H1 (cell line): ENCODE results near the gene PTPRE. TPM values are rescaled to one million over a fixed set of nuclear protein-coding genes. Genes with fewer than 3 reads are reported as not detected.

Experiments used
- CTCF ChIA-PET: fragments of 300-600 bp; sonication (Branson Sonifier 250); formaldehyde crosslinking; loops from one replicate; lab custom pipeline; 2021; ENCODE audit not compliant: partially characterized antibody; lab: Charles Lee
- POLR2A ChIA-PET: fragments of 300-600 bp; sonication (Branson Sonifier 250); formaldehyde crosslinking; loops from one replicate; lab custom pipeline; 2021; ENCODE audit warnings: inconsistent platforms; ENCODE audit not compliant: partially characterized antibody; lab: Charles Lee
- DNase-seq, 2 experiments: peaks; one replicate each; pipeline versions ENCODE4 v3.0.0 to v3.0.0-alpha.2; 2010 to 2022; ENCODE audit warnings: low spot score in 2 of 2, low read depth in 1 of 2, mixed read lengths in 1 of 2
- FAIRE-seq: peaks from 2 replicates; lab custom pipeline; 2011; peaks lifted over from hg19 to GRCh38; lab: Jason Lieb, UNC
- H2AFZ ChIP-seq: 2 replicates; pipeline ENCODE4 v1.8.1; 2012; ENCODE audit warnings: low read length, inconsistent platforms
- H2AK5ac ChIP-seq: 2 replicates; pipeline ENCODE4 v1.6.1; 2013; ENCODE audit warnings: low read depth, low read length
- H2BK120ac ChIP-seq: replicated peaks from 2 replicates; pipeline ENCODE3; 2013; ENCODE audit warnings: low read depth, low read length, inconsistent platforms
- H2BK12ac ChIP-seq: 2 replicates; pipeline ENCODE4 v1.6.1; 2013; ENCODE audit warnings: low read depth, low read length
- H2BK15ac ChIP-seq: 2 replicates; pipeline ENCODE4 v1.6.1; 2013; ENCODE audit warnings: low read length
- H2BK20ac ChIP-seq: 2 replicates; pipeline ENCODE4 v1.6.1; 2013; ENCODE audit warnings: low read length
- H2BK5ac ChIP-seq: 2 replicates; pipeline ENCODE4 v1.6.1; 2013; ENCODE audit warnings: low read depth, low read length
- H3K14ac ChIP-seq: 2 replicates; pipeline ENCODE4 v1.6.1; 2013; ENCODE audit warnings: inconsistent platforms; ENCODE audit not compliant: insufficient read length
- H3K18ac ChIP-seq: 2 replicates; pipeline ENCODE4 v1.6.1; 2013; ENCODE audit warnings: low read length; ENCODE audit errors: extremely low read depth
- H3K23ac ChIP-seq: 2 replicates; pipeline ENCODE4 v1.6.1; 2013; ENCODE audit warnings: inconsistent platforms; ENCODE audit not compliant: insufficient read length
- H3K23me2 ChIP-seq: 2 replicates; pipeline ENCODE4 v1.6.1; 2013; ENCODE audit warnings: low read depth, low read length
- H3K27ac ChIP-seq: 2 replicates; pipeline ENCODE4 v1.6.1; 2011; ENCODE audit warnings: low read depth, low read length, inconsistent platforms
- H3K27me3 ChIP-seq, 4 experiments: replicated peaks in 1 of 4; 1 replicate in 1 of 4; 2 replicates in 3 of 4; pipeline versions ENCODE4 v1.6.1 to v1.8.1; 2011 to 2013; ENCODE audit warnings: low read length in 3 of 4, mild to moderate bottlenecking in 3 of 4, inconsistent platforms in 2 of 4, mixed read lengths in 2 of 4, moderate library complexity in 1 of 4; ENCODE audit not compliant: control insufficient read depth in 3 of 4, insufficient read depth in 3 of 4; ENCODE audit errors: extremely low read depth in 1 of 4
- H3K36me3 ChIP-seq, 4 experiments: 2 replicates each; pipeline versions ENCODE4 v1.6.1 to v1.8.1; 2011 to 2013; ENCODE audit warnings: mild to moderate bottlenecking in 4 of 4, low read length in 3 of 4, moderate library complexity in 2 of 4, control low read depth in 1 of 4, inconsistent platforms in 1 of 4; ENCODE audit not compliant: insufficient read depth in 4 of 4, control insufficient read depth in 2 of 4
- H3K4ac ChIP-seq: replicated peaks from 2 replicates; pipeline ENCODE3; 2013; ENCODE audit warnings: low read length, low read depth, mixed read lengths, inconsistent platforms; ENCODE audit not compliant: insufficient read length
- H3K4me1 ChIP-seq, 4 experiments: replicated peaks in 1 of 4; 1 replicate in 1 of 4; 2 replicates in 3 of 4; pipeline versions ENCODE4 v1.6.1 to v1.8.1; 2011 to 2013; ENCODE audit warnings: low read length in 3 of 4, inconsistent platforms in 2 of 4, mixed read lengths in 1 of 4; ENCODE audit not compliant: insufficient read depth in 4 of 4, control insufficient read depth in 3 of 4
- H3K4me2 ChIP-seq, 2 experiments: 2 replicates each; pipeline versions ENCODE4 v1.6.1 to v1.8.1; 2011 to 2013; ENCODE audit warnings: low read depth in 2 of 2, low read length in 2 of 2, control low read depth in 1 of 2, inconsistent platforms in 1 of 2, mild to moderate bottlenecking in 1 of 2; ENCODE audit not compliant: insufficient read depth in 1 of 2
- H3K4me3 ChIP-seq, 4 experiments: fragments of 200-600, 300-600 bp in 1 of 4; sonication (generic), shearing (Covaris generic), sonication (Bioruptor Twin) in 1 of 4; 2 replicates each; pipeline versions ENCODE4 v1.5.1 to v1.8.1; 2011 to 2016; ENCODE audit warnings: low read length in 4 of 4, low read depth in 3 of 4, control low read depth in 2 of 4, inconsistent platforms in 2 of 4, mild to moderate bottlenecking in 2 of 4, mixed read lengths in 1 of 4, moderate library complexity in 1 of 4; ENCODE audit not compliant: insufficient read depth in 2 of 4; ENCODE audit errors: extremely low read depth in 1 of 4
- H3K56ac ChIP-seq: replicated peaks from 2 replicates; pipeline ENCODE3; 2013; ENCODE audit warnings: low read depth, mild to moderate bottlenecking, mixed read lengths, low read length, inconsistent platforms; ENCODE audit not compliant: insufficient read length
- H3K79me1 ChIP-seq: 2 replicates; pipeline ENCODE4 v1.6.1; 2013; ENCODE audit warnings: low read depth, low read length, control low read depth
- H3K79me2 ChIP-seq, 2 experiments: 2 replicates each; pipeline versions ENCODE4 v1.6.1 to v1.8.1; 2012 to 2013; ENCODE audit warnings: low read length in 2 of 2, mild to moderate bottlenecking in 2 of 2, inconsistent platforms in 1 of 2; ENCODE audit not compliant: insufficient read depth in 2 of 2, control insufficient read depth in 1 of 2
- H3K9ac ChIP-seq, 4 experiments: replicated peaks in 1 of 4; 1 replicate in 1 of 4; 2 replicates in 3 of 4; pipeline versions ENCODE4 v1.6.1 to v1.8.1; 2011 to 2013; ENCODE audit warnings: low read depth in 3 of 4, low read length in 3 of 4, control low read depth in 2 of 4, mild to moderate bottlenecking in 2 of 4, moderate library complexity in 2 of 4, inconsistent platforms in 1 of 4; ENCODE audit errors: extremely low read depth in 1 of 4
- H3K9me3 ChIP-seq, 2 experiments: 2 replicates each; pipeline versions ENCODE4 v1.6.1 to v1.8.1; 2012 to 2013; ENCODE audit warnings: mild to moderate bottlenecking in 2 of 2, moderate library complexity in 2 of 2, control low read depth in 1 of 2, inconsistent platforms in 1 of 2, low read depth in 1 of 2, low read length in 1 of 2, mixed read lengths in 1 of 2; ENCODE audit not compliant: insufficient read depth in 2 of 2
- H4K20me1 ChIP-seq, 2 experiments: replicated peaks in 1 of 2; 2 replicates each; pipeline versions ENCODE3 to v1.8.1; 2011 to 2013; ENCODE audit warnings: inconsistent platforms in 2 of 2, low read length in 2 of 2, mild to moderate bottlenecking in 1 of 2; ENCODE audit not compliant: insufficient read depth in 2 of 2, control insufficient read depth in 1 of 2
- H4K5ac ChIP-seq: 2 replicates; pipeline ENCODE4 v1.6.1; 2013; ENCODE audit warnings: low read length, low read depth, mixed read lengths, inconsistent platforms; ENCODE audit not compliant: insufficient read length
- H4K8ac ChIP-seq: 2 replicates; pipeline ENCODE4 v1.8.0; 2013; ENCODE audit warnings: mild to moderate bottlenecking, moderate library complexity, low read length, inconsistent platforms; ENCODE audit not compliant: insufficient read depth; ENCODE audit errors: extremely low read depth
- H4K91ac ChIP-seq: replicated peaks from 2 replicates; pipeline ENCODE3; 2013; ENCODE audit warnings: low read length, mixed read lengths, inconsistent platforms; ENCODE audit not compliant: insufficient read length
- ATF3 ChIP-seq: IDR thresholded peaks from 2 replicates; pipeline ENCODE4 v1.6.1; 2011; ENCODE audit warnings: low read depth, mild to moderate bottlenecking, low read length; ENCODE audit not compliant: insufficient read depth
- BCL11A ChIP-seq, 2 experiments: IDR thresholded peaks; one replicate each; pipeline ENCODE4 v1.6.1; 2011; ENCODE audit warnings: low read depth in 2 of 2, low read length in 2 of 2, mild to moderate bottlenecking in 2 of 2
- CBX5 ChIP-seq: fragments of 300-800, 300-1000 bp; sonication (generic); IDR thresholded peaks from 2 replicates; pipeline ENCODE4 v1.7.1; 2016; ENCODE audit warnings: antibody characterized with exemption, low read length, low read depth
- CBX8 ChIP-seq: fragments of 300-800, 300-1000 bp; sonication (generic); IDR thresholded peaks from 2 replicates; pipeline ENCODE4 v1.7.1; 2016; ENCODE audit warnings: low read depth, low read length, borderline replicate concordance
- CHD1 ChIP-seq: IDR thresholded peaks from 2 replicates; pipeline ENCODE4 v1.6.1; 2012; ENCODE audit warnings: low read depth, low read length, improper control_type of control experiment
- EP300 ChIP-seq, 2 experiments: IDR thresholded peaks; 1 replicate in 1 of 2; 2 replicates in 1 of 2; pipeline ENCODE4 v1.6.1; 2011 to 2012; ENCODE audit warnings: low read depth in 2 of 2, low read length in 2 of 2, mild to moderate bottlenecking in 2 of 2, borderline replicate concordance in 1 of 2, inconsistent platforms in 1 of 2, moderate library complexity in 1 of 2
- HDAC6 ChIP-seq: IDR thresholded peaks from one replicate; pipeline ENCODE4 v1.7.1; 2012; ENCODE audit warnings: low read depth, mild to moderate bottlenecking, inconsistent platforms, low read length, moderate library complexity
- KDM1A ChIP-seq: fragments of 200-600, 300-600 bp; sonication (generic); IDR thresholded peaks from 2 replicates; pipeline ENCODE4 v1.7.1; 2016; ENCODE audit warnings: mild to moderate bottlenecking, low read length, borderline replicate concordance
- NANOG ChIP-seq: IDR thresholded peaks from 2 replicates; pipeline ENCODE4 v1.6.1; 2011; ENCODE audit warnings: low read length, low read depth, mild to moderate bottlenecking, inconsistent platforms; ENCODE audit not compliant: insufficient read depth, poor library complexity, severe bottlenecking
- SIX5 ChIP-seq: IDR thresholded peaks from 2 replicates; pipeline ENCODE4 v1.6.1; 2011; ENCODE audit warnings: mild to moderate bottlenecking, low read depth, low read length
- WGBS, 2 experiments: shearing (Covaris generic) in 1 of 2; methylation state at CpG; one replicate each; pipeline versions ENCODE4 v1.1.6 to v1.1.7; 2013 to 2015; ENCODE audit warnings: low lambda C conversion rate in 2 of 2, mixed read lengths in 2 of 2, inconsistent platforms in 1 of 2, low coverage in 1 of 2, missing lambda C conversion rate in 1 of 2; ENCODE audit not compliant: insufficient replicate concordance in 2 of 2, insufficient coverage in 1 of 2, insufficient read length in 1 of 2; ENCODE audit errors: extremely low coverage in 1 of 2, missing lambda C conversion rate in 1 of 2; 5-methylcytosine and 5-hydroxymethylcytosine counted together
- polyA plus RNA-seq, 7 experiments: library from polyadenylated mRNA; depleted of rRNA in 3 of 7; stranded (reverse) in 5 of 7; unstranded in 2 of 7; fragments of >200 nt in 5 of 7; fragments of 200-250 nt in 2 of 7; gene quantifications; 1 replicate in 5 of 7; 2 replicates in 1 of 7; 4 replicates in 1 of 7; pipeline versions ENCODE4 v1.2.1 to v1.2.3, GENCODE V29; 2011 to 2013; ENCODE audit warnings: missing spikeins in 2 of 7, mixed read lengths in 2 of 7
- total RNA-seq: library from RNA; stranded (reverse); fragmentation: NEBNext Ultra II Directional; extraction: Animal tissue kit (Norgen Biotek cat#: 25700); gene quantifications from 2 replicates; pipeline ENCODE4 v1.2.1, GENCODE V29; 2021

PTPRE gene
- total and polyA plus RNA-seq, 2 of the 8 experiments (the other 6 are each of a cell fraction or from before 2014, with no cell fraction given), result 0.33 to 0.54 TPM

- ChIA-PET POLR2A (interaction anchor here (1.0 kb wide), 1 partner anchor 18 kb away, joined by 3 read pairs; no protein-coding TSS in a partner anchor), CTCF (interaction anchor here (0.9 to 2.3 kb wide), 3 partner anchors 16 to 21 kb away, joined by 3 to 13 read pairs (median 3); no protein-coding TSS in a partner anchor)
- Histone ChIP-seq H2BK15ac (no peak overlapping the region), H3K9me3 (no peaks in the 10 kb centered on the region), H3K27me3 (no peaks in the 10 kb centered on the region), H4K20me1 (peaks cover 0 to 5% of the 10 kb centered on the region in 2 experiments), H2AFZ (no peak overlapping the region), H3K79me2 (no peaks in the 10 kb centered on the region), H3K79me1 (no peaks in the 10 kb centered on the region), H2BK5ac (no peak overlapping the region), H4K8ac (no peak overlapping the region), H3K4ac (no peak overlapping the region), H3K56ac (no peak overlapping the region), H3K9ac (no peak overlapping the region), H2BK120ac (no peak overlapping the region), H2AK5ac (no peak overlapping the region), H4K5ac (no peak overlapping the region), H3K14ac (no peak overlapping the region), H3K27ac (no peak overlapping the region; the same call in 1 of the 2 replicates), H3K36me3 (peaks cover 12 to 47% (median 29%) of the 10 kb centered on the region in 4 experiments), H3K4me2 (no peak overlapping the region), H3K4me3 (no peak overlapping the region), H3K23me2 (no peaks in the 10 kb centered on the region), H3K18ac (no peak overlapping the region), H2BK12ac (no peak overlapping the region), H3K23ac (no peak overlapping the region), H2BK20ac (no peak overlapping the region), H3K4me1 (0 out of 7 replicates have a peak, but pooled peaks cover 0 to 1% (median under 1%) of the 10 kb centered on the region in 4 experiments), H4K91ac (no peak overlapping the region)
- WGBS, 2 experiments, result 90% methylated on average over 5 of the region's 5 CpGs; no CpG with 5 or more reads in 1 of the 2 experiments
- FAIRE-seq (no peak), DNase-seq (no peak)
- TF ChIP-seq BCL11A (IDR thresholded peaks at IDR 0.05; ENCODE audit: low read depth in 2 of 2, low read length in 2 of 2) (no peak), NANOG (no peak), CBX8 (no peak), HDAC6 (no peak), CHD1 (no peak), EP300 (IDR thresholded peaks at IDR 0.05; ENCODE audit: borderline replicate concordance in 1 of 2, low read depth in 2 of 2, low read length in 2 of 2) (no peak), KDM1A (no peak), SIX5 (no peak), ATF3 (no peak), CBX5 (no peak)
Measured at GRCh38 chr10:128096486-128097199, 189.7 kb downstream of the PTPRE start.
